ENCODE measurements around the gene CCDC137.

DNA sequence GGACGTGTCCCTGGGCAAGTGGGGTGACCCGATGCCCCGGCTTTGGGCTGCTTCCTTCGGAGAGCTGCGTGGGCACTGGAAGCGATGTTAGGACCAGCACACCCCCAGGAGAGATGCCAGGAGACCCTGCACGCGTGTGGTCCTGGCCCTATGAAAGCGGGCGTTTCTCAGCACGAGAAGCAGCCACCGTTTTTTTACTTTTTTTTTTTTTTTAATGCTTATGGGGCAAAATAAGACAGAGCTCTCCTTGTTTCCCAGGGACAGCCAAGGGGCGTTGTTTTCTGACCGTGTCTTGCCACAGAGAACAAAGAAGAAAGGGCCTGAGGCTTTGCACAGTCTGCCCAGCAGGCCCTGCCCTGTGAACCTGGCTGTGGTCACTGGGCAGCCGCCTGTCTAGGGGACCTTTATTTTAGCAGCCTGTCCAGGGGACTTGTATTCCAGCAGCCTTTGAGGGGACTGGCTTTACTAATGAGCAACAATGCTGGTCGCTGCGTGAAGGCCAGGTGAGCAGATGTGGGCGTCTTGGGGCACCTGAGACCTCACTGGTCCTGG, 46.5 kb downstream of the CCDC137 start:
- TF ChIP-seq, protein P1, sequence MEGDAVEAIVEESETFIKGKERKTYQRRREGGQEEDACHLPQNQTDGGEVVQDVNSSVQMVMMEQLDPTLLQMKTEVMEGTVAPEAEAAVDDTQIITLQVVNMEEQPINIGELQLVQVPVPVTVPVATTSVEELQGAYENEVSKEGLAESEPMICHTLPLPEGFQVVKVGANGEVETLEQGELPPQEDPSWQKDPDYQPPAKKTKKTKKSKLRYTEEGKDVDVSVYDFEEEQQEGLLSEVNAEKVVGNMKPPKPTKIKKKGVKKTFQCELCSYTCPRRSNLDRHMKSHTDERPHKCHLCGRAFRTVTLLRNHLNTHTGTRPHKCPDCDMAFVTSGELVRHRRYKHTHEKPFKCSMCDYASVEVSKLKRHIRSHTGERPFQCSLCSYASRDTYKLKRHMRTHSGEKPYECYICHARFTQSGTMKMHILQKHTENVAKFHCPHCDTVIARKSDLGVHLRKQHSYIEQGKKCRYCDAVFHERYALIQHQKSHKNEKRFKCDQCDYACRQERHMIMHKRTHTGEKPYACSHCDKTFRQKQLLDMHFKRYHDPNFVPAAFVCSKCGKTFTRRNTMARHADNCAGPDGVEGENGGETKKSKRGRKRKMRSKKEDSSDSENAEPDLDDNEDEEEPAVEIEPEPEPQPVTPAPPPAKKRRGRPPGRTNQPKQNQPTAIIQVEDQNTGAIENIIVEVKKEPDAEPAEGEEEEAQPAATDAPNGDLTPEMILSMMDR (IDR thresholded peaks at IDR 0.05; ENCODE audit: insufficient read depth, low read length): no peak
- TF ChIP-seq REST (IDR thresholded peaks at IDR 0.05; ENCODE audit: insufficient replicate concordance, low read depth): no peak
- no peak for TF ChIP-seq POLR2AphosphoS5 (IDR thresholded peaks at IDR 0.05; ENCODE audit: low read depth)
